Kidney epithelial cell (primary cell): Measurements from ENCODE around the gene ANKRD52. TPM values are rescaled to one million over a fixed set of nuclear protein-coding genes. Genes with fewer than 3 reads are reported as not detected.

ENCODE experiments used
- DNase-seq: peaks from one replicate; pipeline ENCODE4 v3.0.0-alpha.2; 2010; ENCODE audit warnings: low read depth
- H3K27me3 ChIP-seq: 2 replicates; pipeline ENCODE4 v1.6.0; 2011; ENCODE audit warnings: low read length; ENCODE audit not compliant: control insufficient read depth, insufficient read depth
- H3K36me3 ChIP-seq: 2 replicates; pipeline ENCODE4 v1.5.1; 2011; ENCODE audit warnings: low read length; ENCODE audit not compliant: control insufficient read depth, insufficient read depth
- H3K4me3 ChIP-seq: 2 replicates; pipeline ENCODE4 v1.5.1; 2011; ENCODE audit warnings: low read depth, mild to moderate bottlenecking, control low read depth, low read length
- total RNA-seq: library from RNA; depleted of rRNA; stranded (reverse); fragments of >200 nt; gene quantifications from 2 replicates; pipeline ENCODE4 v1.2.3, GENCODE V29; 2015
- TF ChIP-seq, protein P1 (sequence below): IDR thresholded peaks from 2 replicates; pipeline ENCODE4 v1.5.1; 2011; ENCODE audit warnings: mild to moderate bottlenecking, moderate library complexity, low read length, control low read depth, inconsistent platforms; ENCODE audit not compliant: insufficient read depth, poor library complexity, severe bottlenecking

Gene ANKRD52
- total RNA-seq, result 38.8 and 45.2 TPM in 2 replicates

GRCh38 chr12:56258068-56258819, at the start of gene ANKRD52:
ANKRD52 (minus strand) TSS chr12:56258384; CDS start chr12:56258269, 115 bp downstream.
- peak within 1 kb of the TSS; percentile 91 for H3K4me3 ChIP-seq
- TF ChIP-seq, protein P1, sequence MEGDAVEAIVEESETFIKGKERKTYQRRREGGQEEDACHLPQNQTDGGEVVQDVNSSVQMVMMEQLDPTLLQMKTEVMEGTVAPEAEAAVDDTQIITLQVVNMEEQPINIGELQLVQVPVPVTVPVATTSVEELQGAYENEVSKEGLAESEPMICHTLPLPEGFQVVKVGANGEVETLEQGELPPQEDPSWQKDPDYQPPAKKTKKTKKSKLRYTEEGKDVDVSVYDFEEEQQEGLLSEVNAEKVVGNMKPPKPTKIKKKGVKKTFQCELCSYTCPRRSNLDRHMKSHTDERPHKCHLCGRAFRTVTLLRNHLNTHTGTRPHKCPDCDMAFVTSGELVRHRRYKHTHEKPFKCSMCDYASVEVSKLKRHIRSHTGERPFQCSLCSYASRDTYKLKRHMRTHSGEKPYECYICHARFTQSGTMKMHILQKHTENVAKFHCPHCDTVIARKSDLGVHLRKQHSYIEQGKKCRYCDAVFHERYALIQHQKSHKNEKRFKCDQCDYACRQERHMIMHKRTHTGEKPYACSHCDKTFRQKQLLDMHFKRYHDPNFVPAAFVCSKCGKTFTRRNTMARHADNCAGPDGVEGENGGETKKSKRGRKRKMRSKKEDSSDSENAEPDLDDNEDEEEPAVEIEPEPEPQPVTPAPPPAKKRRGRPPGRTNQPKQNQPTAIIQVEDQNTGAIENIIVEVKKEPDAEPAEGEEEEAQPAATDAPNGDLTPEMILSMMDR, result peak; percentile 7
- DNase-seq, result no peak
- no peaks in the 10 kb centered on the region for H3K27me3 ChIP-seq
- peaks cover 3% of the 10 kb centered on the region for H3K36me3 ChIP-seq

GRCh38 chr12:56307221-56307965, 49.2 kb upstream of the ANKRD52 start:
- Histone ChIP-seq H3K36me3 (peaks cover 2% of the 10 kb centered on the region), H3K4me3 (no peak overlapping the region), H3K27me3 (no peaks in the 10 kb centered on the region)
- TF ChIP-seq, protein P1, result no peak
- DNase-seq, result no peak

DNA sequence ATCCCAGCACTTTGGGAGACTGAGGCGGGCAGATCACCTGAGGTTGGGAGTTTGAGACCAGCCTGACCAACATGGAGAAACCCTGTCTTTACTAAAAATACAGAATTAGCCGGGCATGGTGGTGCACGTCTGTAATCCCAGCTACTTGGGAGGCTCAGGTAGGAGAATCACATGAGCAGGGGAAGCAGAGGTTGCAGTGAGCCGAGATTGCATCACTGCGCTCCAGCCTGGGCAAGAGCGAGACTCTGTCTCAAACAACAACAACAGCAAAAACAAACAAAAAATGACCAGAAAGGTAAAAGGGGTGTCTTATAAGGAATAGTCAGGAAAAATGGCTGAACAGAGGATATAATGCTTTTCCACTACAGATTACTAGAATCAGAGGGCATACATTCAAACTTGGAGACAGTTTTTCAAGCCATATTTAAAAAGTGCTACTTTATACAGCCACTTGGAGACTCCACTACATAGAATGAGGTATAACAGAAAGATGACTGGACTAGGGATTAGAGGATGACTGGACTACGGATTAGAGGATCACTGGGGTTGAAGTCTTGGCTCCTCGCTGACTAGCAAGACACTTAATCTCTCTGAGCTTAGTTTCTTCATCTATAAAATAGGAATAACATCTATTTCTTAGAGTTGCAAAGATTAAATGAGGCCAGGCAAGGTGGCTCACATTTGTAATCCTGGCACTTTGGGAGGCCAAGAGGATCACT, 46.8 kb upstream of the ANKRD52 start:
- peaks cover 2% of the 10 kb centered on the region for H3K36me3 ChIP-seq
- DNase-seq, result no peak
- TF ChIP-seq, protein P1, result no peak

DNA sequence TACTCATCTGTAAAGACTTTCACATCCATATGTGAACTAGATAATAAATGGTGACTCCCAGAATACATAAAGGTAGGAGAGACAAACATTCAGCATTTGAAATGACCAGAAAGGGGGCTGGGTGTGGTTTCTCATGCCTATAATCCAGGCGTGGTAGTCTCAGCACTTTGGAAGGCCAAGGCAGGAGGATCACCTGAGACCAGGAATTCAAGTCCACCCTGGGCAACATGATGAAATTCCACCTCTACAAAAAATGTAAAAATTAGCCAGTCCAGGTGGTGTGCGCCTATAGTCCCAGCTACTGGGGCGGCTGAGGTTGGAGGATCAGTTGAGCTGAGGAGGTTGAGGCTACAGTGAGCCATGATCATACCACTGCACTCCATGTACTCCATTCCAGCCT, 46.1 kb upstream of the ANKRD52 start:
- DNase-seq, result no peak
- TF ChIP-seq, protein P1, result no peak
- Histone ChIP-seq H3K27me3 (no peaks in the 10 kb centered on the region), H3K36me3 (peaks cover 2% of the 10 kb centered on the region), H3K4me3 (no peak overlapping the region)

More for the DNA sequence above, 46.8 kb upstream of the ANKRD52 start:
- H3K27me3 ChIP-seq, result no peaks in the 10 kb centered on the region
- H3K4me3 ChIP-seq, result no peak overlapping the region

- TF ChIP-seq, protein P1, result no peak
- peaks cover 2% of the 10 kb centered on the region for H3K36me3 ChIP-seq
- no peaks in the 10 kb centered on the region for H3K27me3 ChIP-seq
- H3K4me3 ChIP-seq, result peak overlapping the region; percentile 86
- DNase-seq, result no peak
These were observed 42.7 kb upstream of the ANKRD52 start for GRCh38 chr12:56300644-56301464.
